Measurements from ENCODE around the gene ISCU.

Gene ISCU

DNA sequence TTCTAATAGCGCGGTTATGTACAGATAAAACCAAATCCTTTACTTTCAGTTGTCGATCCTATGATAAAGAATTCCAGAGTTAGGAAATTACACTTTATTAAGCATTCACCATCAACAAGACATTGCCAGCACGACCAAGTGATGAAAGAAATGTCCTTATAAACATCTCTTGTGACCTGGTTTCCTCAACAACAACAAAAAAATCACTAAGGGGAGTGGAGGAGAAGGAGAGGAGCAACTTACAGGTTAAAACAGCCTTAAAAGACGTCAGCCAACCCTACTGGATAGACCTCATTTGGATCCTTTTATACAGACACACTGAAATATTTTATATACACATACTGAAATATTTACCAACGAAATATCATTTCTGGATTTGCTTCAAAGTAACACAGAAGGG lies 24.2 kb upstream of the ISCU start:
- no peak for DNase-seq (ENCODE audit: low read depth)
- TF ChIP-seq, protein P1, sequence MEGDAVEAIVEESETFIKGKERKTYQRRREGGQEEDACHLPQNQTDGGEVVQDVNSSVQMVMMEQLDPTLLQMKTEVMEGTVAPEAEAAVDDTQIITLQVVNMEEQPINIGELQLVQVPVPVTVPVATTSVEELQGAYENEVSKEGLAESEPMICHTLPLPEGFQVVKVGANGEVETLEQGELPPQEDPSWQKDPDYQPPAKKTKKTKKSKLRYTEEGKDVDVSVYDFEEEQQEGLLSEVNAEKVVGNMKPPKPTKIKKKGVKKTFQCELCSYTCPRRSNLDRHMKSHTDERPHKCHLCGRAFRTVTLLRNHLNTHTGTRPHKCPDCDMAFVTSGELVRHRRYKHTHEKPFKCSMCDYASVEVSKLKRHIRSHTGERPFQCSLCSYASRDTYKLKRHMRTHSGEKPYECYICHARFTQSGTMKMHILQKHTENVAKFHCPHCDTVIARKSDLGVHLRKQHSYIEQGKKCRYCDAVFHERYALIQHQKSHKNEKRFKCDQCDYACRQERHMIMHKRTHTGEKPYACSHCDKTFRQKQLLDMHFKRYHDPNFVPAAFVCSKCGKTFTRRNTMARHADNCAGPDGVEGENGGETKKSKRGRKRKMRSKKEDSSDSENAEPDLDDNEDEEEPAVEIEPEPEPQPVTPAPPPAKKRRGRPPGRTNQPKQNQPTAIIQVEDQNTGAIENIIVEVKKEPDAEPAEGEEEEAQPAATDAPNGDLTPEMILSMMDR (IDR thresholded peaks at IDR 0.05; ENCODE audit: low read depth, low read length), result no peak
- no peak for TF ChIP-seq POLR2A (IDR thresholded peaks at IDR 0.05; ENCODE audit: extremely low read depth, insufficient read length)
- TF ChIP-seq, protein P2, sequence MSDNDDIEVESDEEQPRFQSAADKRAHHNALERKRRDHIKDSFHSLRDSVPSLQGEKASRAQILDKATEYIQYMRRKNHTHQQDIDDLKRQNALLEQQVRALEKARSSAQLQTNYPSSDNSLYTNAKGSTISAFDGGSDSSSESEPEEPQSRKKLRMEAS (IDR thresholded peaks at IDR 0.05; ENCODE audit: low read depth, low read length), result no peak
- no peak for TF ChIP-seq MYC (IDR thresholded peaks at IDR 0.05; ENCODE audit: low read depth, low read length)
- no peak overlapping the region for H3K4me3 ChIP-seq (ENCODE audit: low read depth, low read length)

DNA sequence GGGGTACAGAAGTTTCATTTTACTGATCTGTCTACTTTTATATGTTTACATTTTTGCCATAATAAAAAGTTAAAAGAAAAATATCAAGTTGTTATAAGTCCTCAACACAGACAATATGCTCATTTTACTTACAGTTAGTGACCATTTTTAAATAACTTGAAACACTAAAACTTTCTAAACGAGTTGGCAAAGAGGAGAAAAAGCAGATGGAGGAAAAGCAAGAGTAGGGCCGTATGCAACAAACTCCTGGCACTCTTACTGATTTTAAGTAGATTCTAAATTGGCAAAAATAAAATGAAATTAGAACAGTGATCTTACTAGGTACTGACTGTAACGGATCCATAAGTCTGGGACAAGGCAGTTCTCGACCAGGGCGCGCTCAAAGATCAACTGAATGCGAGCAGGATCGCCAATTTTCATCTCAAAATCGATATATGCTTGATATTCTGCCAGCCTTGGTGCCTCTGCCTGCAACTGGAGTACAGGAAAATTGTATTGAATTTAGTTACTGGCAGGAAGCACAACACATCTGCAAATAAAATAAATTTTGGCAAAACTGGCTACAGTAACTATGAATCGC lies 23.7 kb upstream of the ISCU start:
- no peak for DNase-seq (ENCODE audit: low read depth)

DNA sequence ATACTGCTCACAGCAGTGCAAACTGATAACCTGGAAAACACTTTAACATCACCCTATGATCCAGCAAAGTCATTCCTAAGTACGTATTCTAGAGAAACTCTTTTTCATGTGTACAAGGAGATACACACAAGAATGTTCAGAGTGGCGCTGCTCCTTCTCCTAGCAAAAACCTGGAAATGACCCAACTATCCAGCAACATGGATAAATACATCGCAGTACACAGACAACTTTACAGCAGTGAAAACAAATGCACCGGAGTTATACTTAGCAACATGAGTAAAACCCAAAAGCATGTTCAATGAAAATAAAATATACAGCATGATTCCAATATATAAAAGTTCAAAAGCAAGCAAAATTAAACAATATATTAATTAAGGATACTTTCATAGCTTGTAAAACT lies 20.1 kb upstream of the ISCU start:
- TF ChIP-seq POLR2A (IDR thresholded peaks at IDR 0.05; ENCODE audit: extremely low read depth, insufficient read length), result no peak
- no peak for TF ChIP-seq MYC (IDR thresholded peaks at IDR 0.05; ENCODE audit: low read depth, low read length)
- TF ChIP-seq, protein P2 (IDR thresholded peaks at IDR 0.05; ENCODE audit: low read depth, low read length), result no peak
- H3K4me3 ChIP-seq (ENCODE audit: low read depth, low read length), result no peak overlapping the region
- DNase-seq (ENCODE audit: low read depth), result no peak

More for the DNA sequence above, 23.7 kb upstream of the ISCU start:
- no peak overlapping the region for H3K4me3 ChIP-seq (ENCODE audit: low read depth, low read length)
- TF ChIP-seq, protein P2 (IDR thresholded peaks at IDR 0.05; ENCODE audit: low read depth, low read length), result no peak
- TF ChIP-seq, protein P1 (IDR thresholded peaks at IDR 0.05; ENCODE audit: low read depth, low read length), result no peak
- TF ChIP-seq POLR2A (IDR thresholded peaks at IDR 0.05; ENCODE audit: extremely low read depth, insufficient read length) (no peak), MYC (IDR thresholded peaks at IDR 0.05; ENCODE audit: low read depth, low read length) (no peak)

DNA sequence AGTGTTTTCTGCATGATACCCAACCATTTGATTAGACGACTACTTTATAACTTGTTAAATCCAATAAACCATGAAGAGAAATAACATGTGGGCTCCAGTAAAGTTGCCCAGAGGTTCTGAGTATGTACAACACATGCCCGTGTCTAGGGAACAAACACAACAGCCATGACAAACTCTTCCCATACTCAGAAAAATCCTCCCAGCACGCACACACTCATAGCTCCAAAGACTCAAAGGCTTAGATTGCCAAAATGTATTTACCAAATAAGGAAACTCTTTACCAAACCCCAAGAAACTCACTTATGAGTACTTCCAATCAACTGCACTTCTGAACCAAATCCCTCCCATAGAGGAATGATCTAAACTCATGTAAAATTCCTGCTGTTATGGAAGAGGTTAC lies 18.7 kb upstream of the ISCU start:
- TF ChIP-seq MYC (IDR thresholded peaks at IDR 0.05; ENCODE audit: low read depth, low read length), result no peak
- no peak for DNase-seq (ENCODE audit: low read depth)

DNA sequence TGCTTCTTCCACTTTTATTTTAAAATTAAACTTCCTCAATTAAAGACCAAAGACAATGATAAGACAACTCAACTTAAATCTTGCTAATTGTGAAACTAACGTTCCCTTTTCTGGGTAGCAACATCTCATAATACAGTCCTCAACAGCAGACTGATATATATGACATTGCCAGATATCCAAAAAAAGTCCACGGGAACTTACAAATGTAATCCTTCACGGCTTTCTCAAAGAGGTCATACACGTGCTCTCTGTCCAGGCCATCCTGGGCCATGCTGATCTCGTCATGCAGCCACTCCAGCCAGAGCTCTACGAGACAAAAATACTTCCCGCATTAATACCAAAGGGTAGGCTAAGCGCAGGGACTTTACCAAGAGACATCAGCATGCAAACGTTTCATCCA lies 14.7 kb upstream of the ISCU start:
- no peak overlapping the region for H3K4me3 ChIP-seq (ENCODE audit: low read depth, low read length)
- TF ChIP-seq POLR2A (IDR thresholded peaks at IDR 0.05; ENCODE audit: extremely low read depth, insufficient read length) (no peak), MYC (IDR thresholded peaks at IDR 0.05; ENCODE audit: low read depth, low read length) (no peak)
- TF ChIP-seq, protein P2 (IDR thresholded peaks at IDR 0.05; ENCODE audit: low read depth, low read length), result no peak
- TF ChIP-seq, protein P1 (IDR thresholded peaks at IDR 0.05; ENCODE audit: low read depth, low read length), result no peak
- DNase-seq (ENCODE audit: low read depth), result no peak

More for the DNA sequence above, 18.7 kb upstream of the ISCU start:
- H3K4me3 ChIP-seq (ENCODE audit: low read depth, low read length), result no peak overlapping the region

DNA sequence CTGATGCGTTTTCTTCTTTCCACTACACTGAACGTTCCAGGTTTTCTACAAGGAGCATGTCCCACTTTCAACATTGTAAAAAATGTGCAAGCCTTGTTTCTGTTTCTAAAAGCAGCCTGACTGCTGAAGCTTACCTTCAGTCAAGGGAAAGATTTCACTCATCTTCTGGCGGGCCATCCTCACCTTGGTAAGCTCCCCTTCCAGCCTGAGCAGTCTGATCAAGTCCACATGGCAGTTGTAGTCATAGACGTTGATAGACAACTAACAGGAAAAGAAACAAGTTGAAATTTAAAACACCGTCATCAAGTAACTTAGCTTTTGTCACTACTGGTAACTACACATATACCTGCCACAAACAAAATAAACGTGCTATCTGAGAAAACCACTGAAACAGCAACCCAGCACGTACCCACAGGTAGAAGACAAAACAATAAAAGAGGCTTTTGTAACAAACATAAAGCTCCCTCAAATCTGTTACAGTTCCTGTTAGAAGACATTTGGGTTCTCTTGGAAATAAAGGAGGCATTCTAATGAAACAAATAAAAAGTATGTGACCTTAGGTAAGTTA lies 13.4 kb upstream of the ISCU start:
- no peak for DNase-seq (ENCODE audit: low read depth)
- no peak overlapping the region for H3K4me3 ChIP-seq (ENCODE audit: low read depth, low read length)
- TF ChIP-seq, protein P2 (IDR thresholded peaks at IDR 0.05; ENCODE audit: low read depth, low read length), result no peak
- TF ChIP-seq, protein P1 (IDR thresholded peaks at IDR 0.05; ENCODE audit: low read depth, low read length), result no peak
- no peak for TF ChIP-seq POLR2A (IDR thresholded peaks at IDR 0.05; ENCODE audit: extremely low read depth, insufficient read length)
- no peak for TF ChIP-seq MYC (IDR thresholded peaks at IDR 0.05; ENCODE audit: low read depth, low read length)
